SK-N-SH treated with all-trans-retinoic acid at 6 μM for 48 hours (cell line): ENCODE measurements around the gene DCDC1.

Experiments used
- ZC3H10 ChIP-seq: fragments of 250-450 bp; sonication (Bioruptor Pico); IDR thresholded peaks from 2 replicates; pipeline ENCODE4 v1.5.1; 2021; ENCODE audit warnings: mild to moderate bottlenecking, moderate library complexity
- ZFP30 ChIP-seq: fragments of 450-650 bp; formaldehyde crosslinking; IDR thresholded peaks from 2 replicates; pipeline ENCODE4 v1.5.0; 2022; ENCODE audit warnings: mild to moderate bottlenecking, moderate library complexity
- ZNF70 ChIP-seq: fragments of 450-650 bp; formaldehyde crosslinking; IDR thresholded peaks from 2 replicates; pipeline ENCODE4 v1.5.0; 2020; ENCODE audit warnings: mild to moderate bottlenecking, moderate library complexity

DNA sequence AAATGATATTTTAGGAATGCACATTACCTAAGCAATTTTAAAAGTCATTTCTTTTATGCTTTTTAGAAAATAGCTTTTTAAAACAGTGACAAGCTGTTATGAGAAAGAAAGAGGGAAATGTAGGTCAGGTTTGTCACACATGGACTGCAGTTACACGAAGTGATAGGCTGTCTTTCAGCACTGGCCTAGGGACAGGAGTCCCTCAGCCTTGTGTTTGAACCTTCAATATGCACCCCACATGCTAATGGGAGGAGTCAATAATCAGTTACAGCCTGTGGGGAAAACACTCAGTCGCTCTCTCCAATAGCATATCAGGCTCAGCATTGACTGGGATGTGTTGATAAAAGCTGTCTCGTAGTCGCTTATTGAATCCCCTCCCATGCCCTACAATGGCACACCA lies 45.9 kb upstream of the DCDC1 start:
- TF ChIP-seq ZC3H10 (CRISPR knock-in tag): no peak
- TF ChIP-seq ZFP30 (CRISPR knock-in tag): no peak
- no peak for TF ChIP-seq ZNF70 (CRISPR knock-in tag)
